Trophoblast cell (in vitro differentiated cells and primary cell): ENCODE data around the gene PCNP.
"Not testable (repeated sequence)": the region's sequence is repeated elsewhere in the genome, so short reads cannot be mapped to it uniquely, and the experiment has no call there.

Source experiments
- DNase-seq, 2 donors: peaks; one replicate each; pipeline ENCODE4 v3.0.0-alpha.2; 2016
- H2AFZ ChIP-seq: 2 replicates; pipeline ENCODE4 v1.6.1; 2013; ENCODE audit warnings: low read length, moderate library complexity, mild to moderate bottlenecking; ENCODE audit not compliant: insufficient read depth, poor library complexity
- H2AK5ac ChIP-seq: 2 replicates; pipeline ENCODE4 v1.6.1; 2013; ENCODE audit warnings: mild to moderate bottlenecking, low read length
- H2BK120ac ChIP-seq: 2 replicates; pipeline ENCODE4 v1.6.1; 2013; ENCODE audit warnings: low read length, mild to moderate bottlenecking, moderate library complexity; ENCODE audit not compliant: insufficient read depth, poor library complexity
- H2BK12ac ChIP-seq: 2 replicates; pipeline ENCODE4 v1.6.1; 2013; ENCODE audit warnings: mild to moderate bottlenecking, low read length, moderate library complexity
- H2BK5ac ChIP-seq: 2 replicates; pipeline ENCODE4 v1.6.1; 2013; ENCODE audit warnings: low read length, low read depth, moderate library complexity, mild to moderate bottlenecking; ENCODE audit not compliant: poor library complexity
- H3K14ac ChIP-seq: 2 replicates; pipeline ENCODE4 v1.6.1; 2013; ENCODE audit warnings: mild to moderate bottlenecking, low read length
- H3K18ac ChIP-seq: 2 replicates; pipeline ENCODE4 v1.6.1; 2013; ENCODE audit warnings: mild to moderate bottlenecking, low read length
- H3K23ac ChIP-seq: 2 replicates; pipeline ENCODE4 v1.6.1; 2013; ENCODE audit warnings: low read length
- H3K27ac ChIP-seq: 2 replicates; pipeline ENCODE4 v1.5.1; 2013; ENCODE audit warnings: low read depth, mild to moderate bottlenecking, inconsistent platforms, low read length, moderate library complexity
- H3K27me3 ChIP-seq: 2 replicates; pipeline ENCODE4 v1.6.1; 2013; ENCODE audit warnings: inconsistent platforms, mild to moderate bottlenecking, low read length, moderate library complexity; ENCODE audit not compliant: insufficient read depth
- H3K36me3 ChIP-seq, 2 experiments: 1 replicate in 1 of 2; 2 replicates in 1 of 2; pipeline ENCODE4 v1.6.1; 2013; ENCODE audit warnings: low read length in 2 of 2, mild to moderate bottlenecking in 2 of 2, moderate library complexity in 1 of 2; ENCODE audit not compliant: insufficient read depth in 2 of 2, control insufficient read depth in 1 of 2
- H3K4ac ChIP-seq: 2 replicates; pipeline ENCODE4 v1.6.1; 2013; ENCODE audit warnings: low read depth, mild to moderate bottlenecking, low read length, moderate library complexity
- H3K4me1 ChIP-seq, 2 experiments: 1 replicate in 1 of 2; 2 replicates in 1 of 2; pipeline ENCODE4 v1.6.1; 2013; ENCODE audit warnings: low read length in 2 of 2, mild to moderate bottlenecking in 2 of 2, moderate library complexity in 1 of 2; ENCODE audit not compliant: insufficient read depth in 2 of 2, control insufficient read depth in 1 of 2
- H3K4me2 ChIP-seq: 2 replicates; pipeline ENCODE4 v1.6.1; 2013; ENCODE audit warnings: inconsistent platforms, mild to moderate bottlenecking, low read length, moderate library complexity
- H3K4me3 ChIP-seq: 2 replicates; pipeline ENCODE4 v1.5.1; 2013; ENCODE audit warnings: mild to moderate bottlenecking, low read depth, low read length, inconsistent platforms
- H3K79me1 ChIP-seq: one replicate; pipeline ENCODE4 v1.6.1; 2013; ENCODE audit warnings: low read length
- H3K79me2 ChIP-seq: 2 replicates; pipeline ENCODE4 v1.6.1; 2013; ENCODE audit warnings: low read length, mild to moderate bottlenecking; ENCODE audit not compliant: control insufficient read depth, insufficient read depth, poor library complexity
- H3K9ac ChIP-seq: 2 replicates; pipeline ENCODE4 v1.6.1; 2013; ENCODE audit warnings: mild to moderate bottlenecking, low read length
- H3K9me3 ChIP-seq: 2 replicates; pipeline ENCODE4 v1.6.1; 2013; ENCODE audit warnings: low read depth, mild to moderate bottlenecking, control low read depth, inconsistent platforms, low read length; ENCODE audit not compliant: insufficient read depth
- H4K12ac ChIP-seq: 2 replicates; pipeline ENCODE4 v1.6.1; 2013; ENCODE audit warnings: low read depth, mild to moderate bottlenecking, low read length, moderate library complexity
- H4K8ac ChIP-seq: 2 replicates; pipeline ENCODE4 v1.6.1; 2013; ENCODE audit warnings: low read depth, mild to moderate bottlenecking, low read length, moderate library complexity
- H4K91ac ChIP-seq: one replicate; pipeline ENCODE4 v1.6.1; 2013; ENCODE audit warnings: low read depth, mild to moderate bottlenecking, low read length, moderate library complexity
- WGBS: extraction: QIAGEN DNeasy Blood & Tissue Kit; methylation state at CpG from one replicate; pipeline ENCODE4 v1.1.7; 2013; ENCODE audit warnings: missing lambda C conversion rate; ENCODE audit not compliant: insufficient read length, insufficient coverage; ENCODE audit errors: extremely low coverage; 5-methylcytosine and 5-hydroxymethylcytosine counted together

Gene PCNP

DNA sequence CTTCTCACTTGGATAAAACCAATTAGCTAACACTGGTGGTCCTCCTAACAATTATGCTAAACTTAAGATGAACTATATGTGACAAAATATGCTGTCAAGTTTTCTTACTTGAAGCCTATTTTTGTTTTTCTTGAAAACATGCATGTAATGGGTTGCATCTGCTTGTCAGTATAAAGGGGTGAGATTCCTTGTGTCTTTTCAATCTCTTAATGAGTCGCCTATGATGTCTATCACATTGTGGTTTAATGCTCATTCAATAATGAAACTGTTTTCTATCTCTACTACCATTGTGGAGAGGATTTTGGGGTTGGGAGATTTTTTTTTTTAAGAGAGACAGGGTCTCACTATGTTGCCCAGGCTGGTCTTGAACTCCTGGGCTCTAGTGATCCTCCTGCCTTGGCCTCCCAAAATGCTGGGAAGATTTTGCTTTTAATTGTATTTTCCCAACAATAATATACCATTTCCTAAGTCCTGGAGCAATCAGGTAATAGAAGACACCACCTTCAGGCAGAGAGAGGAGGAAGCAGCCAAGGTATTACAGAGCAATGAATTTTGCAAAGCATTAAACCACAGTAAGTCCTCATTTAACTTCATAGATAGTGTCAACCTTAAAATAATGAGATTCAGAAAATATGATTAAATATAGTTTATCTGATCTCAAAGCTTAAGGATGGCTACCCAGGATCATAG is 29.7 kb upstream of the PCNP start:
- no peaks in the 10 kb centered on the region for H3K79me1 ChIP-seq
- H3K4me3 ChIP-seq = no peak overlapping the region
- no peak overlapping the region for H3K18ac ChIP-seq
- no peak overlapping the region for H2AFZ ChIP-seq
- DNase-seq = no peak
- H3K14ac ChIP-seq = no peak overlapping the region
- no peaks in the 10 kb centered on the region for H3K79me2 ChIP-seq
- H3K4ac ChIP-seq = no peak overlapping the region
- no peaks in the 10 kb centered on the region for H3K36me3 ChIP-seq
- peaks cover 2% of the 10 kb centered on the region for H3K9me3 ChIP-seq
- no CpG with 5 or more reads among the region's 1 CpG for WGBS
- no peak overlapping the region for H3K9ac ChIP-seq
- H2BK12ac ChIP-seq = no peak overlapping the region
- no peak overlapping the region for H4K91ac ChIP-seq
- H4K8ac ChIP-seq = no peak overlapping the region
- H3K23ac ChIP-seq = no peak overlapping the region
- no peak overlapping the region for H2BK120ac ChIP-seq
- H3K27ac ChIP-seq = no peak overlapping the region
- H3K4me2 ChIP-seq = no peak overlapping the region
- H3K27me3 ChIP-seq = no peaks in the 10 kb centered on the region
- H3K4me1 ChIP-seq = no peaks in the 10 kb centered on the region
- H2AK5ac ChIP-seq = no peak overlapping the region
- H4K12ac ChIP-seq = no peak overlapping the region
- H2BK5ac ChIP-seq = no peak overlapping the region

DNA sequence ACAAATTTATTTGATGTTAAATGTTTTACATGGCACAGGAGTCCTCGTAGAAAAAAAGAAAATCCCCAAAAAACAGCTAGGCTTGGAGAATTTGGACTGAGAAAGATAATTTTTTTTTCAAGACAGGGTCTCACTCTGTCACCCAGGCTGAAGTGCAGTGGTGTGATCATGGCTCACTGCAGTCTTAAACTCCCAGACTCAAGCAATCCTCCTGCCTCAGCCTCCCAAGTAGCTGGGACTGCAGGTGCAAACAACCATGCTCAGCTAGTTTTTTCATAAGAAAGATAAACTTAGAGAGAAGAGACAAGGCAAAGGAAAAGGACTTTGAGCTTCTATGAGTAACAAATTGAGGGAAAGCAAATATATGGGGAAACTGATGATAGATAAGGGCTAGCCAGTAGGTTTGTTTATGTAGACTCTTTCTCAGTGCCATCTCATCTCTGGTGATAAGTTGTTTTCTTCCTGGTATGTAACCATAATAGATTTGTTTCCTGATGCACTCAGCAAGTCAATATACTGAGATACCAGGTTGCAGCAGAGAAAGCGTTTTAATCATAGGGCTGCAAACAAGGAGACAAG is 25.4 kb upstream of the PCNP start:
- H3K79me1 ChIP-seq = no peaks in the 10 kb centered on the region
- H3K79me2 ChIP-seq = no peaks in the 10 kb centered on the region
- WGBS = no CpG with 5 or more reads among the region's 2 CpGs
- H3K27ac ChIP-seq = no peak overlapping the region
- peaks cover 10% of the 10 kb centered on the region for H3K9me3 ChIP-seq
- H3K4me1 ChIP-seq = no peaks in the 10 kb centered on the region
- H3K4me3 ChIP-seq = no peak overlapping the region
- no peak overlapping the region for H2BK5ac ChIP-seq
- no peak overlapping the region for H3K4ac ChIP-seq
- DNase-seq = no peak
- H2AFZ ChIP-seq = no peak overlapping the region
- no peak overlapping the region for H3K9ac ChIP-seq
- no peak overlapping the region for H3K18ac ChIP-seq
- no peak overlapping the region for H3K23ac ChIP-seq
- no peak overlapping the region for H3K14ac ChIP-seq
- peaks cover 0 to 2% of the 10 kb centered on the region in 2 experiments for H3K36me3 ChIP-seq
- H4K8ac ChIP-seq = no peak overlapping the region
- no peak overlapping the region for H2AK5ac ChIP-seq
- H3K4me2 ChIP-seq = no peak overlapping the region
- H4K12ac ChIP-seq = no peak overlapping the region
- H3K27me3 ChIP-seq = no peaks in the 10 kb centered on the region
- H4K91ac ChIP-seq = no peak overlapping the region
- no peak overlapping the region for H2BK12ac ChIP-seq
- no peak overlapping the region for H2BK120ac ChIP-seq

DNA sequence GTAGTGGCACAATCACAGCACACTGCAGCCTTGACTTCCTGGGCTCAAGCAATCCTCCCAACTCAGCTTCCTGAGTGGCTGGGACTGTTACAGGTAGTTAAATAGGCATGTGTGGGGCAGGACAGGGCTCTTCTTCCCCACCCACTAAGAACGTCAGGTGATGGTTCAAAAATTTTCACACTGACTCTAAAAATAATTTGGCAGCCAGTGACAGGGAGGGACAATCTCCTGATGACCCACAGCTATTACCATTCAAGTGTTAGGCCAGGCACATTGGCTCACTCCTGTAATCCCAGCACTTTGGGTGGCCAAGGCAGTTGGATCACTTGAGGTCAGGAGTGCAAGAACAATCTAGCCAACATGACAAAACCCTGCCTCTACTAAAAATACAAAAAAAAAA is 24.5 kb upstream of the PCNP start:
- H3K18ac ChIP-seq = no peak overlapping the region
- DNase-seq = no peak
- H3K9me3 ChIP-seq = peaks cover 10% of the 10 kb centered on the region
- H3K9ac ChIP-seq = no peak overlapping the region
- H2BK5ac ChIP-seq = no peak overlapping the region
- H2BK120ac ChIP-seq = no peak overlapping the region
- no peak overlapping the region for H3K4ac ChIP-seq
- no peak overlapping the region for H4K8ac ChIP-seq
- H3K4me2 ChIP-seq = no peak overlapping the region
- H3K4me3 ChIP-seq = no peak overlapping the region
- no CpG with 5 or more reads among the region's 1 CpG for WGBS
- no peak overlapping the region for H4K12ac ChIP-seq
- no peaks in the 10 kb centered on the region for H3K79me2 ChIP-seq
- no peak overlapping the region for H2BK12ac ChIP-seq
- no peaks in the 10 kb centered on the region for H3K4me1 ChIP-seq
- H2AFZ ChIP-seq = no peak overlapping the region
- H3K27me3 ChIP-seq = no peaks in the 10 kb centered on the region
- H3K27ac ChIP-seq = no peak overlapping the region
- no peaks in the 10 kb centered on the region for H3K79me1 ChIP-seq
- no peak overlapping the region for H3K14ac ChIP-seq
- no peak overlapping the region for H3K23ac ChIP-seq
- H3K36me3 ChIP-seq = peaks cover 0 to 2% of the 10 kb centered on the region in 2 experiments
- no peak overlapping the region for H2AK5ac ChIP-seq
- no peak overlapping the region for H4K91ac ChIP-seq

DNA sequence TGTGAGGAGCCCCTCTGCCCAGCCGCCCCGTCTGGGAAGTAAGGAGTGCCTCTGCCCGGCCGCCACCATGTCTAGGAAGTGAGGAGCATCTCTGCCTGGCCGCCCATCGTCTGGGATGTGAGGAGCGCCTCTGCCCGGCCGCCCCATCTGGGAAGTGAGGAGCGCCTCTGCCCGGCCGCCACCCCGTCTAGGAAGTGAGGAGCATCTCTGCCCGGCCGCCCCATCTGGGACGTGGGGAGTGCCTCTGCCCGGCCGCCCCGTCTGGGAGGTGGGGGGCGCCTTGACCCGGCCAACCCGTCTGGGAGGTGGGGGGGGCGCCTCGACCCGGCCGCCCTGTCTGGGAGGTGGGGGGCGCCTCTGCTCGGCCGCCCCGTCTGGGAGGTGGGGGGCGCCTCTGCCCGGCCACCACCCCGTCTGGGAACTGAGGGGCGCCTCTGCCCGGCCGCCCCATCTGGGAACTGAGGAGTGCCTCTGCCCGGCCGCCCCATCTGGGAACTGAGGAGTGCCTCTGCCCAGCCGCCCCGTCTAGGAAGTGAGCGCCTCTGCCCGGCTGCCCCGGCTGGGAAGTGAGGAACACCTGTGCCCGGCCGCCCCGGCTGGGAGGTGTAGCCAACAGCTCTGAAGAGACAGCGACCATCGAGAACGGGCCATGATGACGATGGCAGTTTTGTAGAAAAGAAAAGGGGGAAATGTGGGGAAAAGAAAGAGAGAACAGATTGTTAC is 22.5 kb upstream of the PCNP start:
- H2BK5ac ChIP-seq, H4K8ac ChIP-seq, H2BK12ac ChIP-seq, H2AK5ac ChIP-seq, DNase-seq, H3K4me1 ChIP-seq, H3K27ac ChIP-seq, H3K18ac ChIP-seq, H2BK120ac ChIP-seq, H3K14ac ChIP-seq, H3K79me2 ChIP-seq, H3K79me1 ChIP-seq, H3K23ac ChIP-seq, H3K36me3 ChIP-seq, H3K4me2 ChIP-seq, H3K9me3 ChIP-seq, H3K4ac ChIP-seq, H4K12ac ChIP-seq, H4K91ac ChIP-seq, H3K9ac ChIP-seq, H3K27me3 ChIP-seq, H2AFZ ChIP-seq, H3K4me3 ChIP-seq: not testable (repeated sequence)
- no CpG with 5 or more reads among the region's 50 CpGs for WGBS
